Measurements from ENCODE around the gene NUPR2.

- TF ChIP-seq POLR2AphosphoS5 (IDR thresholded peaks at IDR 0.05; ENCODE audit: low read depth, low read length) (no peak), POLR2A (IDR thresholded peaks at IDR 0.05; ENCODE audit: low read depth, low read length) (no peak), PAX5 (IDR thresholded peaks at IDR 0.05; ENCODE audit: insufficient read depth, low read length, severe bottlenecking) (no peak), SPI1 (IDR thresholded peaks at IDR 0.05; ENCODE audit: low read depth, low read length) (no peak), TAF1 (IDR thresholded peaks at IDR 0.05; ENCODE audit: low read depth, low read length) (no peak), POU2F2 (IDR thresholded peaks at IDR 0.05; ENCODE audit: low read depth, low read length) (no peak)
Observed at GRCh38 chr7:56121440-56121839, 5.2 kb upstream of the NUPR2 start.

Data from GM12891 (cell line).